CD8-positive, alpha-beta memory T cell (primary cell): ENCODE measurements around the gene DMP1. TPM values are rescaled to one million over a fixed set of nuclear protein-coding genes. Genes with fewer than 3 reads are reported as not detected.

Source experiments
- polyA plus RNA-seq: library from polyadenylated mRNA; unstranded; fragments of 300-500 nt; fragmentation: Illumina TruSeq; gene quantifications from one replicate; pipeline ENCODE4 v1.2.3, GENCODE V29; 2021
- total RNA-seq, 2 experiments: library from RNA; stranded (reverse); gene quantifications; one replicate each; pipeline ENCODE4 v1.2.3, GENCODE V29; 2021

The DMP1 gene
- total and polyA plus RNA-seq, 3 experiments from 2014 or later: not detected

Other genes starting within 250 kb of the DMP1 start
- 10 to 100 TPM; 16.0 to 18.1 TPM for gene NUDT9, start 227.7 kb upstream of the DMP1 start, total RNA-seq
- gene NUDT9, start 227.7 kb upstream of the DMP1 start, polyA plus RNA-seq: 25.2 TPM
- not detected for gene SPARCL1, start 120.9 kb upstream of the DMP1 start, total RNA-seq
- gene SPARCL1, start 120.9 kb upstream of the DMP1 start, polyA plus RNA-seq: not detected
- gene DSPP, start 41.8 kb upstream of the DMP1 start, total RNA-seq: not detected
- gene DSPP, start 41.8 kb upstream of the DMP1 start, polyA plus RNA-seq: not detected
- not detected for gene IBSP, start 149.3 kb downstream of the DMP1 start, total RNA-seq
- gene IBSP, start 149.3 kb downstream of the DMP1 start, polyA plus RNA-seq: not detected
- not detected for gene MEPE, start 182.7 kb downstream of the DMP1 start, total RNA-seq
- not detected for gene MEPE, start 182.7 kb downstream of the DMP1 start, polyA plus RNA-seq